NB4 (cell line): ENCODE results near the gene DUOX2.

Experiments
- DNase-seq: peaks from one replicate; pipeline ENCODE4 v3.0.0; 2010; ENCODE audit warnings: low read depth
- H3K4me3 ChIP-seq: one replicate; pipeline ENCODE4 v1.5.1; 2011; ENCODE audit warnings: mild to moderate bottlenecking, low read depth, low read length, moderate library complexity
- CTCF ChIP-seq: IDR thresholded peaks from one replicate; pipeline ENCODE4 v1.5.1; 2012; ENCODE audit warnings: low read depth, low read length
- MAX ChIP-seq: IDR thresholded peaks from 2 replicates; pipeline ENCODE4 v1.6.1; 2011; ENCODE audit warnings: low read depth, low read length
- MYC ChIP-seq: IDR thresholded peaks from 2 replicates; pipeline ENCODE4 v1.6.1; 2011; ENCODE audit warnings: low read depth, low read length
- POLR2A ChIP-seq: IDR thresholded peaks from 2 replicates; pipeline ENCODE4 v1.6.1; 2011; ENCODE audit warnings: mild to moderate bottlenecking; ENCODE audit not compliant: insufficient read length; ENCODE audit errors: extremely low read depth

DUOX2 gene

GRCh38 chr15:45091161-45091560 lies 22.8 kb downstream of the DUOX2 start:
- DNase-seq = no peak
- H3K4me3 ChIP-seq = no peak overlapping the region
- TF ChIP-seq MYC (no peak), POLR2A (no peak), CTCF (no peak)

GRCh38 chr15:45089712-45090373 lies 24.1 kb downstream of the DUOX2 start:
- H3K4me3 ChIP-seq = no peak overlapping the region
- TF ChIP-seq POLR2A = no peak
- no peak for TF ChIP-seq CTCF
- TF ChIP-seq MAX = no peak
- no peak for TF ChIP-seq MYC
- DNase-seq = no peak

- TF ChIP-seq CTCF (no peak), POLR2A (no peak), MYC (no peak), MAX (no peak)
- DNase-seq = no peak
- H3K4me3 ChIP-seq = no peak overlapping the region
Measured at GRCh38 chr15:45088801-45089711, 24.9 kb downstream of the DUOX2 start.

GRCh38 chr15:45087513-45087912 lies 26.5 kb downstream of the DUOX2 start:
- no peak overlapping the region for H3K4me3 ChIP-seq
- DNase-seq = peak; percentile 15
- TF ChIP-seq CTCF (peak; percentile 47), MAX (no peak), MYC (no peak), POLR2A (no peak)

- no peak for TF ChIP-seq CTCF
- TF ChIP-seq MAX = no peak
- no peak for TF ChIP-seq POLR2A
- TF ChIP-seq MYC = no peak
- H3K4me3 ChIP-seq = no peak overlapping the region
- no peak for DNase-seq
Measured at GRCh38 chr15:45084163-45084562, 29.8 kb downstream of the DUOX2 start.
